ENCODE results near the gene SUCO. TPM values are rescaled to one million over a fixed set of nuclear protein-coding genes. Genes with fewer than 3 reads are reported as not detected.

The SUCO gene
- total RNA-seq, 1 experiment from 2014 or later = 22.6 TPM

DNA sequence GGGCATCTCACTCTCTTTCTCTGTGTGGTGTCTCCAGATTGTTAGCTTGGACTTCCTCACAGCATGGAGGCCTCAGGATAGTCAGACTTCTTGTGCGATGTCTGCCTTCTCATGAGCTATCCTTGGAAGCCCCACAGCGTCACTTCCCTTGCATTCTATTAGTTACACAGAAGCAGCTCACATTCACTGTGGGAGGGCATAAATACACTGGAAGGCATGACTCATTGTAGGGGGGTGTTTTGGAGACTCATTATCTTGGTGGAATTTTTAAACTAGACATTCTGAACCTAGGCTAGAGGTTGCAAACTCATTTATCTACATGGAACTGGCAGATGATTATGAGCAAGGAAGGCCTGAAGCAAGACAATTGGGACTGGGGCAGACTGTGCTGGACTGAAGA, 104.6 kb downstream of the SUCO start:
- no peak overlapping the region for H3K4me2 ChIP-seq (ENCODE audit: low read length)
- no peaks in the 10 kb centered on the region for H4K20me1 ChIP-seq (ENCODE audit: insufficient read depth)
- RAD21 ChIA-PET (ENCODE audit: low non-redundant PET in 1 of 2, low total read pairs in 2 of 2, uncharacterized antibody in 2 of 2, unreplicated experiment in 2 of 2) = no interaction called here
- intact Hi-C loops (cut with micrococcal nuclease) = no loop called here
- H2AFZ ChIP-seq (ENCODE audit: low read depth, low read length, poor library complexity, severe bottlenecking) = no peak overlapping the region
- H3K4me3 ChIP-seq (replicated peaks in 1 of 2; ENCODE audit: low read depth in 1 of 2, low read length in 2 of 2) = no peak overlapping the region
- no peaks in the 10 kb centered on the region for H3K79me2 ChIP-seq (ENCODE audit: insufficient read depth, low read length)
- TF ChIP-seq CBX3 (IDR thresholded peaks at IDR 0.05; ENCODE audit: low read depth) (no peak), JUND (IDR thresholded peaks at IDR 0.05) (no peak), RAD21 (IDR thresholded peaks at IDR 0.05; ENCODE audit: low read depth) (no peak), POLR2A (IDR thresholded peaks at IDR 0.05; ENCODE audit: borderline replicate concordance, extremely low read depth, insufficient read depth, insufficient read length) (no peak), TCF7L2 (IDR thresholded peaks at IDR 0.05; ENCODE audit: borderline replicate concordance, extremely low read depth, insufficient read depth, insufficient read length) (no peak), POLR2AphosphoS5 (IDR thresholded peaks at IDR 0.05; ENCODE audit: low read depth, low read length) (no peak), SP1 (IDR thresholded peaks at IDR 0.05; ENCODE audit: low read depth) (no peak), CEBPB (IDR thresholded peaks at IDR 0.05; ENCODE audit: low read depth) (no peak), SRF (IDR thresholded peaks at IDR 0.05; ENCODE audit: low read depth) (no peak), EZH2 (IDR thresholded peaks at IDR 0.05) (no peak), ZFX (IDR thresholded peaks at IDR 0.05) (no peak), REST (IDR thresholded peaks at IDR 0.05; ENCODE audit: low read depth) (no peak), EGR1 (IDR thresholded peaks at IDR 0.05; ENCODE audit: low read depth) (no peak), ELF1 (IDR thresholded peaks at IDR 0.05; ENCODE audit: borderline replicate concordance, low read depth) (no peak), FOSL1 (IDR thresholded peaks at IDR 0.05; ENCODE audit: low read depth) (no peak)
- TF ChIP-seq, protein P1, sequence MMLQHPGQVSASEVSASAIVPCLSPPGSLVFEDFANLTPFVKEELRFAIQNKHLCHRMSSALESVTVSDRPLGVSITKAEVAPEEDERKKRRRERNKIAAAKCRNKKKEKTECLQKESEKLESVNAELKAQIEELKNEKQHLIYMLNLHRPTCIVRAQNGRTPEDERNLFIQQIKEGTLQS (IDR thresholded peaks at IDR 0.05) = no peak
- TF ChIP-seq, protein P2, sequence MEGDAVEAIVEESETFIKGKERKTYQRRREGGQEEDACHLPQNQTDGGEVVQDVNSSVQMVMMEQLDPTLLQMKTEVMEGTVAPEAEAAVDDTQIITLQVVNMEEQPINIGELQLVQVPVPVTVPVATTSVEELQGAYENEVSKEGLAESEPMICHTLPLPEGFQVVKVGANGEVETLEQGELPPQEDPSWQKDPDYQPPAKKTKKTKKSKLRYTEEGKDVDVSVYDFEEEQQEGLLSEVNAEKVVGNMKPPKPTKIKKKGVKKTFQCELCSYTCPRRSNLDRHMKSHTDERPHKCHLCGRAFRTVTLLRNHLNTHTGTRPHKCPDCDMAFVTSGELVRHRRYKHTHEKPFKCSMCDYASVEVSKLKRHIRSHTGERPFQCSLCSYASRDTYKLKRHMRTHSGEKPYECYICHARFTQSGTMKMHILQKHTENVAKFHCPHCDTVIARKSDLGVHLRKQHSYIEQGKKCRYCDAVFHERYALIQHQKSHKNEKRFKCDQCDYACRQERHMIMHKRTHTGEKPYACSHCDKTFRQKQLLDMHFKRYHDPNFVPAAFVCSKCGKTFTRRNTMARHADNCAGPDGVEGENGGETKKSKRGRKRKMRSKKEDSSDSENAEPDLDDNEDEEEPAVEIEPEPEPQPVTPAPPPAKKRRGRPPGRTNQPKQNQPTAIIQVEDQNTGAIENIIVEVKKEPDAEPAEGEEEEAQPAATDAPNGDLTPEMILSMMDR (IDR thresholded peaks at IDR 0.05 in 2 of 3, conservative IDR thresholded peaks at IDR 0.05 in 1 of 3; ENCODE audit: borderline replicate concordance in 1 of 3, insufficient read depth in 1 of 3, low read depth in 2 of 3, low read length in 2 of 3) = no peak
- TF ChIP-seq, protein P3, sequence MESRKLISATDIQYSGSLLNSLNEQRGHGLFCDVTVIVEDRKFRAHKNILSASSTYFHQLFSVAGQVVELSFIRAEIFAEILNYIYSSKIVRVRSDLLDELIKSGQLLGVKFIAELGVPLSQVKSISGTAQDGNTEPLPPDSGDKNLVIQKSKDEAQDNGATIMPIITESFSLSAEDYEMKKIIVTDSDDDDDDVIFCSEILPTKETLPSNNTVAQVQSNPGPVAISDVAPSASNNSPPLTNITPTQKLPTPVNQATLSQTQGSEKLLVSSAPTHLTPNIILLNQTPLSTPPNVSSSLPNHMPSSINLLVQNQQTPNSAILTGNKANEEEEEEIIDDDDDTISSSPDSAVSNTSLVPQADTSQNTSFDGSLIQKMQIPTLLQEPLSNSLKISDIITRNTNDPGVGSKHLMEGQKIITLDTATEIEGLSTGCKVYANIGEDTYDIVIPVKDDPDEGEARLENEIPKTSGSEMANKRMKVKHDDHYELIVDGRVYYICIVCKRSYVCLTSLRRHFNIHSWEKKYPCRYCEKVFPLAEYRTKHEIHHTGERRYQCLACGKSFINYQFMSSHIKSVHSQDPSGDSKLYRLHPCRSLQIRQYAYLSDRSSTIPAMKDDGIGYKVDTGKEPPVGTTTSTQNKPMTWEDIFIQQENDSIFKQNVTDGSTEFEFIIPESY (IDR thresholded peaks at IDR 0.05; ENCODE audit: extremely low read depth, insufficient replicate concordance, low read length) = no peak
- no peaks in the 10 kb centered on the region for H3K27me3 ChIP-seq (ENCODE audit: insufficient read depth, low read length)
- BruUV-seq (replicated peaks) = no TSS peak
- H3K9me3 ChIP-seq (ENCODE audit: control insufficient read depth in 1 of 2, insufficient read depth in 1 of 2, low read depth in 1 of 2, low read length in 2 of 2) = no peaks in the 10 kb centered on the region
- POLR2A ChIA-PET = no interaction called here
- no peak overlapping the region for H3K9ac ChIP-seq (ENCODE audit: low read length)
- no peak for DNase-seq (ENCODE audit: low read depth, low spot score)
- ATAC-seq = no peak
- H3K27ac ChIP-seq (ENCODE audit: low read depth, low read length) = no peak overlapping the region
- H3K36me3 ChIP-seq (ENCODE audit: control insufficient read depth in 1 of 2, insufficient read depth in 2 of 2, low read length in 2 of 2) = no peaks in the 10 kb centered on the region
- H3K9me2 ChIP-seq (ENCODE audit: insufficient read depth) = no peaks in the 10 kb centered on the region
- peaks cover 3 to 30% of the 10 kb centered on the region in 2 experiments; a peak in 3 of 4 replicates for H3K4me1 ChIP-seq (ENCODE audit: control insufficient read depth in 1 of 2, insufficient read depth in 2 of 2, low read length in 2 of 2)
- CTCF ChIA-PET = no interaction called here

Measured in HCT116 (cell line).